Islet precursor cell (in vitro differentiated cells): ENCODE data around the gene TENT4A.

Experiments
- DNase-seq: peaks from one replicate; pipeline ENCODE4 v3.0.0-alpha.2; 2018

Gene TENT4A

GRCh38 chr5:6774207-6774606, 61.0 kb downstream of the TENT4A start:
- DNase-seq: peak; percentile 27

- no peak for DNase-seq
Measured at GRCh38 chr5:6774721-6775204, 61.5 kb downstream of the TENT4A start.

GRCh38 chr5:6775571-6775970, 62.3 kb downstream of the TENT4A start:
- DNase-seq: peak; percentile 42

GRCh38 chr5:6780802-6781391, 67.7 kb downstream of the TENT4A start:
- DNase-seq: peak; percentile 49

- DNase-seq: peak; percentile 23
Measured at GRCh38 chr5:6781716-6782115, 68.5 kb downstream of the TENT4A start.

GRCh38 chr5:6783787-6784186, 70.6 kb downstream of the TENT4A start:
- peak; percentile 10 for DNase-seq

GRCh38 chr5:6784481-6784880, 71.2 kb downstream of the TENT4A start:
- DNase-seq: peak; percentile 49

GRCh38 chr5:6785161-6785860, 72.1 kb downstream of the TENT4A start:
- peak; percentile 16 for DNase-seq

GRCh38 chr5:6785861-6786180, 72.6 kb downstream of the TENT4A start:
- DNase-seq: peak; percentile 7

- DNase-seq: peak; percentile 23
Measured at GRCh38 chr5:6786786-6787495, 73.7 kb downstream of the TENT4A start.

- DNase-seq: peak; percentile 25
Measured at GRCh38 chr5:6787941-6788340, 74.7 kb downstream of the TENT4A start.

- peak; percentile 27 for DNase-seq
Measured at GRCh38 chr5:6788439-6788838, 75.2 kb downstream of the TENT4A start.

- DNase-seq: peak; percentile 39
Measured at GRCh38 chr5:6788956-6789649, 75.9 kb downstream of the TENT4A start.

GRCh38 chr5:6790346-6790865, 77.2 kb downstream of the TENT4A start:
- DNase-seq: peak; percentile 25

- peak; percentile 38 for DNase-seq
Measured at GRCh38 chr5:6791031-6791430, 77.8 kb downstream of the TENT4A start.

- peak; percentile 6 for DNase-seq
Measured at GRCh38 chr5:6792376-6792775, 79.1 kb downstream of the TENT4A start.

- DNase-seq: peak; percentile 41
Measured at GRCh38 chr5:6792911-6793471, 79.8 kb downstream of the TENT4A start.

GRCh38 chr5:6801236-6801635, 88.0 kb downstream of the TENT4A start:
- peak; percentile 26 for DNase-seq

GRCh38 chr5:6803981-6804550, 90.8 kb downstream of the TENT4A start:
- peak; percentile 48 for DNase-seq

GRCh38 chr5:6804766-6805501, 91.7 kb downstream of the TENT4A start:
- peak; percentile 29 for DNase-seq

- peak; percentile 4 for DNase-seq
Measured at GRCh38 chr5:6805841-6806240, 92.6 kb downstream of the TENT4A start.
